ENCODE measurements around the gene DHFR. TPM values are rescaled to one million over a fixed set of nuclear protein-coding genes. Genes with fewer than 3 reads are reported as not detected.

The DHFR gene
- total RNA-seq, 1 donor from 2014 or later = 14.4 TPM

- Histone ChIP-seq H3K27me3 (ENCODE audit: insufficient read depth, low read length) (no peaks in the 10 kb centered on the region), H3K4me3 (ENCODE audit: insufficient read depth, low read depth, low read length) (no peak overlapping the region), H3K9me3 (ENCODE audit: insufficient read depth, low read depth, low read length) (no peaks in the 10 kb centered on the region), H3K4me1 (ENCODE audit: insufficient read depth, low read length) (no peaks in the 10 kb centered on the region), H3K36me3 (ENCODE audit: insufficient read depth, low read length) (peaks cover 4% of the 10 kb centered on the region), H3K9ac (ENCODE audit: low read length) (no peak overlapping the region), H2AFZ (ENCODE audit: low read depth, low read length) (no peak overlapping the region), H3K27ac (ENCODE audit: low read depth, low read length) (no peak overlapping the region), H3K79me2 (ENCODE audit: insufficient read depth, low read length) (peaks cover 6% of the 10 kb centered on the region), H4K20me1 (ENCODE audit: insufficient read depth, low read length) (no peaks in the 10 kb centered on the region), H3K4me2 (ENCODE audit: low read length) (no peak overlapping the region)
- H3K9me3 Mint-ChIP-seq (ENCODE audit: unreplicated experiment) = peaks cover 1% of the 10 kb centered on the region
- H3K36me3 Mint-ChIP-seq (ENCODE audit: low read depth, unreplicated experiment) = peaks cover 3% of the 10 kb centered on the region
- no peak overlapping the region for H3K27ac Mint-ChIP-seq (ENCODE audit: unreplicated experiment)
- no peak overlapping the region for H3K4me3 Mint-ChIP-seq (ENCODE audit: unreplicated experiment)
- TF ChIP-seq CTCF (IDR thresholded peaks at IDR 0.05; ENCODE audit: insufficient read depth, low read depth, low read length) = peak; percentile 23
- no peak for TF ChIP-seq EZH2 (IDR thresholded peaks at IDR 0.05; ENCODE audit: insufficient read depth, low read length)
- H3K4me1 Mint-ChIP-seq (ENCODE audit: low read depth, unreplicated experiment) = peaks cover 5% of the 10 kb centered on the region
- H3K27me3 Mint-ChIP-seq (ENCODE audit: low read depth, unreplicated experiment) = no peaks in the 10 kb centered on the region
- FAIRE-seq = no peak
- DNase-seq (ENCODE audit: low read depth) = peak; percentile 7
Observed at GRCh38 chr5:80686757-80687156, 32.0 kb upstream of the DHFR start.

GRCh38 chr5:80676706-80677105, 21.9 kb upstream of the DHFR start:
- Histone ChIP-seq H3K4me2 (ENCODE audit: low read length) (no peak overlapping the region), H3K79me2 (ENCODE audit: insufficient read depth, low read length) (no peaks in the 10 kb centered on the region), H4K20me1 (ENCODE audit: insufficient read depth, low read length) (no peaks in the 10 kb centered on the region), H3K36me3 (ENCODE audit: insufficient read depth, low read length) (peaks cover 20% of the 10 kb centered on the region), H3K9ac (ENCODE audit: low read length) (no peak overlapping the region), H3K27me3 (ENCODE audit: insufficient read depth, low read length) (no peaks in the 10 kb centered on the region), H3K9me3 (ENCODE audit: insufficient read depth, low read depth, low read length) (no peaks in the 10 kb centered on the region), H2AFZ (ENCODE audit: low read depth, low read length) (no peak overlapping the region), H3K27ac (ENCODE audit: low read depth, low read length) (no peak overlapping the region), H3K4me1 (ENCODE audit: insufficient read depth, low read length) (no peaks in the 10 kb centered on the region), H3K4me3 (ENCODE audit: insufficient read depth, low read depth, low read length) (no peak overlapping the region)
- Mint-ChIP-seq H3K4me3 (ENCODE audit: unreplicated experiment) (no peak overlapping the region), H3K36me3 (ENCODE audit: low read depth, unreplicated experiment) (peaks cover 2% of the 10 kb centered on the region), H3K27me3 (ENCODE audit: low read depth, unreplicated experiment) (no peaks in the 10 kb centered on the region), H3K4me1 (ENCODE audit: low read depth, unreplicated experiment) (no peaks in the 10 kb centered on the region), H3K9me3 (ENCODE audit: unreplicated experiment) (no peaks in the 10 kb centered on the region), H3K27ac (ENCODE audit: unreplicated experiment) (no peak overlapping the region)
- DNase-seq (ENCODE audit: low read depth) (no peak), FAIRE-seq (no peak)
- TF ChIP-seq CTCF (IDR thresholded peaks at IDR 0.05; ENCODE audit: insufficient read depth, low read depth, low read length) = no peak
- no peak for TF ChIP-seq EZH2 (IDR thresholded peaks at IDR 0.05; ENCODE audit: insufficient read depth, low read length)

- TF ChIP-seq CTCF (IDR thresholded peaks at IDR 0.05; ENCODE audit: insufficient read depth, low read depth, low read length) = peak; percentile 95
- no peak for TF ChIP-seq EZH2 (IDR thresholded peaks at IDR 0.05; ENCODE audit: insufficient read depth, low read length)
- peaks cover 8% of the 10 kb centered on the region for H3K36me3 Mint-ChIP-seq (ENCODE audit: low read depth, unreplicated experiment)
- no peak overlapping the region for H3K9ac ChIP-seq (ENCODE audit: low read length)
- H3K9me3 ChIP-seq (ENCODE audit: insufficient read depth, low read depth, low read length) = no peaks in the 10 kb centered on the region
- no peak overlapping the region for H3K4me3 ChIP-seq (ENCODE audit: insufficient read depth, low read depth, low read length)
- H3K27me3 Mint-ChIP-seq (ENCODE audit: low read depth, unreplicated experiment) = no peaks in the 10 kb centered on the region
- H3K4me3 Mint-ChIP-seq (ENCODE audit: unreplicated experiment) = no peak overlapping the region
- no peak overlapping the region for H3K27ac Mint-ChIP-seq (ENCODE audit: unreplicated experiment)
- no peaks in the 10 kb centered on the region for H4K20me1 ChIP-seq (ENCODE audit: insufficient read depth, low read length)
- no peaks in the 10 kb centered on the region for H3K27me3 ChIP-seq (ENCODE audit: insufficient read depth, low read length)
- no peak overlapping the region for H2AFZ ChIP-seq (ENCODE audit: low read depth, low read length)
- H3K4me2 ChIP-seq (ENCODE audit: low read length) = no peak overlapping the region
- peaks cover 17% of the 10 kb centered on the region for H3K36me3 ChIP-seq (ENCODE audit: insufficient read depth, low read length)
- FAIRE-seq (no peak), DNase-seq (ENCODE audit: low read depth) (peak; percentile 40)
- no peaks in the 10 kb centered on the region for H3K9me3 Mint-ChIP-seq (ENCODE audit: unreplicated experiment)
- no peak overlapping the region for H3K27ac ChIP-seq (ENCODE audit: low read depth, low read length)
- no peaks in the 10 kb centered on the region for H3K4me1 ChIP-seq (ENCODE audit: insufficient read depth, low read length)
- no peaks in the 10 kb centered on the region for H3K4me1 Mint-ChIP-seq (ENCODE audit: low read depth, unreplicated experiment)
- H3K79me2 ChIP-seq (ENCODE audit: insufficient read depth, low read length) = no peaks in the 10 kb centered on the region
Observed at GRCh38 chr5:80672140-80672736, 17.5 kb upstream of the DHFR start.

Measured in astrocyte (in vitro differentiated cells and primary cell).